Neural progenitor cell (in vitro differentiated cells): ENCODE results near the gene PIP4K2A.

ENCODE experiments used
- CTCF ChIP-seq: fragments of 200-600 bp; sonication (generic); IDR thresholded peaks from 2 replicates; pipeline ENCODE4 v1.5.1; 2017; ENCODE audit warnings: antibody characterized with exemption, mild to moderate bottlenecking
- EZH2 ChIP-seq: fragments of 200-600 bp; sonication (generic); IDR thresholded peaks from 2 replicates; pipeline ENCODE4 v1.6.1; 2017; ENCODE audit warnings: antibody characterized with exemption, mild to moderate bottlenecking, moderate library complexity

DNA sequence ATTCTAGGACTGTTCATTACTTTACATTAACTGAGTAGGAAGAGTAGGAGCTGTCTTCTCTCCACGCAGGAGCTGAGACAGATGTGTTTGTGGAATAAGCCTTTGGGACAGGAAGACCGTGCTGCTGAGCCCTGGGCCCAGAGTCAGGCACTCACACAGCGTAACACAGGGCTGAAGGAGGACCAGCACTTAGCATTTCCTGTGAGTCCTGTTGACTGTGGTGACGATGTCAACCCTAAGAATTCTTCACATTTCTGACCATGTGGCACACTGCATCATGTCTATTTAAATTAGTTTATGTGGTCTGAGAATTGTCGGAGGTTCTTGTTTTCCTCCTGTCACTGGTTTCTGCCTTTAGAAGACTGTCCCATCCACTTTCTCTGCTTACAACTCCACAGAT is 117.2 kb downstream of the PIP4K2A start:
- TF ChIP-seq EZH2, result no peak
- no peak for TF ChIP-seq CTCF
